Brain microvascular endothelial cell (primary cell): ENCODE measurements around the gene RNPEPL1.

Experiments
- DNase-seq: peaks from one replicate; pipeline ENCODE4 v3.0.0-alpha.2; 2020
- H3K27ac ChIP-seq: fragments of 250-450 bp; sonication (Bioruptor Pico); 2 replicates; pipeline ENCODE4 v1.5.1; 2020; ENCODE audit warnings: mild to moderate bottlenecking, moderate library complexity
- H3K27me3 ChIP-seq: fragments of 250-450 bp; sonication (Bioruptor Pico); replicated peaks from 2 replicates; pipeline ENCODE4 v1.5.1; 2020; ENCODE audit warnings: mild to moderate bottlenecking
- H3K36me3 ChIP-seq: fragments of 250-450 bp; sonication (Bioruptor Pico); replicated peaks from 2 replicates; pipeline ENCODE4 v1.5.1; 2020; ENCODE audit warnings: mild to moderate bottlenecking
- H3K4me3 ChIP-seq: 2 replicates; pipeline ENCODE4 v1.5.1; 2011; ENCODE audit warnings: low read depth, mild to moderate bottlenecking, control low read depth, low read length, moderate library complexity
- in situ Hi-C: cut with HindIII; loops from 2 replicates; pipeline ENCODE4 v1.10.0; 2017; ENCODE audit warnings: low sequenced_read_pairs, low pct_ligation_motif_present
- TF ChIP-seq, protein P1 (sequence below): IDR thresholded peaks from 2 replicates; pipeline ENCODE4 v1.5.1; 2011; ENCODE audit warnings: low read depth, mild to moderate bottlenecking, moderate library complexity, low read length, control low read depth, inconsistent platforms; ENCODE audit errors: missing control alignments

RNPEPL1 gene

DNA sequence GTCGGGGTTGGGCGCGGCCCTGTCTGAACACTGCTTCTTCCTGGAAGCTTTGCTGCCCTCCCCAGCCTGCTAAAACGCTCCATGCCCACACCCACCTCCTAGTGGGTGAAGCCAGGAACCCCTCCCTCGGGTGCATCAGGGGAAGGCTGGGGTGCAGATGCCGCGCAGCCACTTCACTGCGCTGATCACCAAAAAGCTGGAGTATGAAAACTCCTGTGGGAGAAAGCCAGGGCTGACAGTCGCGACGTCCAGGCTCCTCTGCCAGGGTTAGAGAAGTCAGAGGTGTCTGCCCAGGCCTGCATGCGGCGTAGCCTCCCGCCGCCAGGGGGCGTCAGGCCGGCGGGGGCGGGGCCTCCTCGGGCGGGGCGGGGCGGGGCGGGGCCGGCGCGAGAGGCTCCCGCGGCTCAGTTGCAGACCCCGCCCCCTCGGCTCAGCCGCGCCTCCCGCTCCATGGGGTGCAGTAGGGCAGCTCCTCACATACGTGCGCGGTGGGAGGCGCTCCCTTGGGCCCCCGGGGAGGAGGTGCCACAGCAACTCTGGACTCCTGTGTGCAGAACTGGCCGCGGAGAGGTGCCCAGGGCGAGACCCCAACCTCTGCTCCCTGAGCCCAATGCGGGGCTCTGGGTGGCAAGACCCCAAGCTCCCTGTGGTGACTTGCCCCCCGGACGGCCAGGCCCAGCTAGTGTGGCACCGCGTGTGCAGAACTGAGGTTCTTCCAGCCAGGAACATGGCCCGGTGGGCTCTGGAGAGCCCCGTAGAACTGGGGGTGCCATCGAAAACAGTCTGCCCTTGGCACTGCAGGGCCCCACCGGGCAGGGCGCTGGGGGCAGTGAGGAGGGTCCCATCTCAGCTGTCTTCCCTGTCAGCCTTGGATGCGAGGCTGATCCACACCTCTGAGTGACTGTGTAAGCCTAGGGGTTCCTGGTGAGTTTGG lies 1.8 kb upstream of the RNPEPL1 start:
- DNase-seq = peak; percentile 69
- Histone ChIP-seq H3K27me3 (no peaks in the 10 kb centered on the region), H3K4me3 (peak overlapping the region; percentile 40), H3K27ac (peak overlapping the region; percentile 75), H3K36me3 (no peaks in the 10 kb centered on the region)
- in situ Hi-C loops = no loop called here
- TF ChIP-seq, protein P1, sequence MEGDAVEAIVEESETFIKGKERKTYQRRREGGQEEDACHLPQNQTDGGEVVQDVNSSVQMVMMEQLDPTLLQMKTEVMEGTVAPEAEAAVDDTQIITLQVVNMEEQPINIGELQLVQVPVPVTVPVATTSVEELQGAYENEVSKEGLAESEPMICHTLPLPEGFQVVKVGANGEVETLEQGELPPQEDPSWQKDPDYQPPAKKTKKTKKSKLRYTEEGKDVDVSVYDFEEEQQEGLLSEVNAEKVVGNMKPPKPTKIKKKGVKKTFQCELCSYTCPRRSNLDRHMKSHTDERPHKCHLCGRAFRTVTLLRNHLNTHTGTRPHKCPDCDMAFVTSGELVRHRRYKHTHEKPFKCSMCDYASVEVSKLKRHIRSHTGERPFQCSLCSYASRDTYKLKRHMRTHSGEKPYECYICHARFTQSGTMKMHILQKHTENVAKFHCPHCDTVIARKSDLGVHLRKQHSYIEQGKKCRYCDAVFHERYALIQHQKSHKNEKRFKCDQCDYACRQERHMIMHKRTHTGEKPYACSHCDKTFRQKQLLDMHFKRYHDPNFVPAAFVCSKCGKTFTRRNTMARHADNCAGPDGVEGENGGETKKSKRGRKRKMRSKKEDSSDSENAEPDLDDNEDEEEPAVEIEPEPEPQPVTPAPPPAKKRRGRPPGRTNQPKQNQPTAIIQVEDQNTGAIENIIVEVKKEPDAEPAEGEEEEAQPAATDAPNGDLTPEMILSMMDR = peak; percentile 73

DNA sequence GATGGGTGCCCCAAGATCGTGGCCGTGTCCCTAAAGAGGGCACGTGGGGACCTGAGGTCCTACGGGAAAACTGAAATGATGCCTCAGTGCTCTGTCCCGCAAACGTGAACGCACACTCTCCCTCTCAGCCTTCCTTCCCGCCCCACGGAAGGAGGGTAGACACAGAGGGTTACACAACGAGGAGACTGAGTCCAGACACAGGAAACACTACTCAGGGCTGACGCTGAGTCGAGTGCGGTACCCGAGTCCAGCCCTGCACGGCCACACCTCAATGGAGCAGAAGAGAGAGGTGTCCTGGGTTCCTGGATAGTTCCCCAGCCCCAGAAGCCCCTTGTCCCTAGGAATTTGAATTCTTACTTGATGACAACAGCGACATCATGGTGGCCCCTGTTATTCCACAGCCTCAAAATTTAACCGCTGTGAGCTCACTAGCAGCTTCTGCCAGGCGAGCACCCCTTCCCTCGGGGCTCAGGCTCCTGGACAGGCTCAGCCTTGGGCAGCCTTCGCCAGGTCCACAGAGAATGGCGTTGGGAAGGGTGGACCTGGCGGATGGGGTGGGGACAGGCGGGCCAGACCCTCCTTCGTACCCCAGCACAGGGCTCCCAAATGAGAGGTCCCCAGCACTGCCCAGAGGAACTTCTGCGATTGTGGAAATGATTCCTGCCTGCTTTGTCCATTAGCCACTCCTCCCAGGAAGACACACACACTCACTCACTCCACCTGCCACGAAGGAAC lies 980 bp upstream of the RNPEPL1 start:
- Histone ChIP-seq H3K27ac (no peak overlapping the region), H3K4me3 (peak overlapping the region; percentile 63), H3K36me3 (no peaks in the 10 kb centered on the region), H3K27me3 (no peaks in the 10 kb centered on the region)
- TF ChIP-seq, protein P1 = no peak
- no peak for DNase-seq
- in situ Hi-C loops = no loop called here

DNA sequence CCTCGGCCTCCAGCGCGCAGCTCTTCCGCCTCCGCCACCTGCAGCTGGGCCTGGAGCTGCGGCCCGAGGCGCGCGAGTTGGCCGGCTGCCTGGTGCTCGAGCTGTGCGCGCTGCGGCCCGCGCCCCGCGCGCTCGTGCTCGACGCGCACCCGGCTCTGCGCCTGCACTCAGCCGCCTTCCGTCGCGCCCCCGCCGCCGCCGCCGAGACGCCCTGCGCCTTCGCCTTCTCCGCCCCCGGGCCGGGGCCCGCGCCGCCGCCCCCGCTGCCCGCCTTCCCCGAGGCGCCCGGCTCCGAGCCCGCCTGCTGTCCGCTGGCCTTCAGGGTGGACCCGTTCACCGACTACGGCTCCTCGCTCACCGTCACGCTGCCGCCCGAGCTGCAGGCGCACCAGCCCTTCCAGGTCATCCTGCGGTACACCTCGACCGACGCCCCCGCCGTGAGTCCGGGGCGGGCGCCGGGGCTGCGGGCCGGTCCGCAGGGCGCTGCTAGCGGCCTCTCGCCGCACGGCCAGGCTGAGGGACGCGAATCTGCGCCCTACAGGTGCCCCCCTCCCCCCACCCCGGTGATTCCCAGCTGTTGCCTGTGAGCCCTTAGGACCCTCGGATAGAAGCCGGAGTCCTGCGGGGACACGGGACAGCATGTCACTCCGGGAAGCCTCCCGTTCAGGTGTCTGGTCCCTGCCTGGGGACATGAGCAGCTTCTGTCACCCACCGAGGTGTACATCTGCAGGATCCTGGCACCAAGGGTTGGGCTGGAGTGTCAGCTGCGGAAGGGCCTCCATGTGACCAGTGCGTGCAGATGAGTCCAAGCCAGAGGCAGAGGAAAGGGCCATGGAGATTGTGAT lies 616 bp downstream of the RNPEPL1 start:
- Histone ChIP-seq H3K27ac (no peak overlapping the region), H3K27me3 (no peaks in the 10 kb centered on the region), H3K36me3 (no peaks in the 10 kb centered on the region), H3K4me3 (peak overlapping the region; percentile 47)
- DNase-seq = no peak
- TF ChIP-seq, protein P1 = no peak
- in situ Hi-C loops = no loop called here

DNA sequence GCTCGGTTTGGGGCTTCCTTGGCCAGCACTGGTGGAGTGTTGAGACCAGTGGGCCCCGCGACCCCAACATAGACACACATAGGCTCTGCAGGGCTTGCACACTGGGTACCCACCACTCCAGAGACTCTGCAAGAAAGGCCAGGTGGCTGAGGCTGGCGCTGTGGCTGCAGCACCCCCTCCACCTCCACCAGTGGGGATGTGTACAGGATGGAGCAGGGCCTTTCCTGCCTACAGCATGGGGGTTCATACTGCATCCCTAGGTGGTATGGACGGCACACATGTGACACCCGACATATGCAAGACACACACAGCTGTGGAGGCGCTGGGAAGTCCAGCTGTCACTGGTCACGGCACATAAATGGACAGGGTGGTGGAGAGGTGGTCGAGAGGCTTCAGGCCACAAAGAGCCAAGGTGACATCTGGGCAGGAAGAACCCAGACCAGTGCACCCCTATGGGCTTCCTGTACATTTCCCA lies 1.3 kb downstream of the RNPEPL1 start:
- TF ChIP-seq, protein P1 = no peak
- peaks cover 2% of the 10 kb centered on the region for H3K36me3 ChIP-seq
- peak overlapping the region; percentile 47 for H3K4me3 ChIP-seq
- no peak for DNase-seq
- no peaks in the 10 kb centered on the region for H3K27me3 ChIP-seq
- H3K27ac ChIP-seq = no peak overlapping the region
- in situ Hi-C loops = no loop called here

DNA sequence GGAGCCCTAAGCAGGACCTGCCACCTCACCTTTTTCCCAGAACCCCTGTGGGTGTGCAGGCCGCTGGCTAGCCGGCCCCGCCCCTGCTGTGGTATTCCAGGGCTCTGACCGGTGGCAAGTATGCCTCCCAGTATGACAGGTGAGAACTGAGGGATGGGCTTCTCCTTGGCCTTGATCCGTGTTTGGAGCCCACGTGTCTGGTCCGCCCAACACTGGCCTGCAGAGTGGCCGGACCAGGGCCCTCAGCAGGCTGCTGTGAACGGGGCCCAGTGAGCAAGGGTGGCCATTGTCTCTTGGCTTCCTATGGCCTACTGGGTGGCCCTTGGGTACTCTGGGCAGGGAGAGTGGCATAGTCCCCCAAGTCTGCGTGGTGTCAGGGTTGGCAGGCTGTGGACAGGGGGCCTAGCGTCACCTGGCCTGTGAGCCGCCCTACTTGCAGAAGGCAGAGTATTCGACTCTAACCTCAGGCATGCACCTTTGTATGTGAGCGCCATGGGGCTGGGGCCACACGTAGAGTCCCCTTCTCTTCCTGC lies 1.8 kb downstream of the RNPEPL1 start:
- TF ChIP-seq, protein P1 = no peak
- no peak for DNase-seq
- H3K27ac ChIP-seq = no peak overlapping the region
- no peak overlapping the region for H3K4me3 ChIP-seq
- peaks cover 7% of the 10 kb centered on the region for H3K36me3 ChIP-seq
- in situ Hi-C loops = no loop called here
- no peaks in the 10 kb centered on the region for H3K27me3 ChIP-seq
